Progenitor cell of endocrine pancreas (in vitro differentiated cells): ENCODE measurements around the gene WAS. TPM values are rescaled to one million over a fixed set of nuclear protein-coding genes. Genes with fewer than 3 reads are reported as not detected.

Experiments used
- DNase-seq: peaks from one replicate; pipeline ENCODE4 v3.0.0; 2021; ENCODE audit warnings: low spot score; ENCODE audit not compliant: unreplicated experiment
- H3K27ac Mint-ChIP-seq: 2 replicates; pipeline ENCODE4 v1.8.0; 2021; ENCODE audit warnings: mild to moderate bottlenecking, moderate library complexity, mixed read lengths
- H3K27me3 Mint-ChIP-seq: 2 replicates; pipeline ENCODE4 v1.8.0; 2021; ENCODE audit warnings: mixed read lengths
- H3K36me3 Mint-ChIP-seq: 2 replicates; pipeline ENCODE4 v1.8.0; 2022; ENCODE audit warnings: mixed read lengths; ENCODE audit not compliant: insufficient read depth
- H3K4me1 Mint-ChIP-seq: 2 replicates; pipeline ENCODE4 v1.8.0; 2021; ENCODE audit warnings: low read depth, mixed read lengths
- H3K4me3 Mint-ChIP-seq: 2 replicates; pipeline ENCODE4 v1.8.0; 2021; ENCODE audit warnings: low read depth, mild to moderate bottlenecking, moderate library complexity, mixed read lengths
- H3K9me3 Mint-ChIP-seq: 2 replicates; pipeline ENCODE4 v1.8.0; 2021; ENCODE audit warnings: low read depth, mixed read lengths
- CTCF ChIP-seq: fragments of 200-600 bp; sonication (generic); IDR thresholded peaks from one replicate; pipeline ENCODE4 v1.5.0; 2021; ENCODE audit warnings: antibody characterized with exemption, mild to moderate bottlenecking; ENCODE audit not compliant: unreplicated experiment
- total RNA-seq: library from RNA; stranded (reverse); gene quantifications from 2 replicates; pipeline ENCODE4 v1.2.1, GENCODE V29; 2021

Gene WAS
- total RNA-seq, 1 donor from 2014 or later = 1.2 TPM

DNA sequence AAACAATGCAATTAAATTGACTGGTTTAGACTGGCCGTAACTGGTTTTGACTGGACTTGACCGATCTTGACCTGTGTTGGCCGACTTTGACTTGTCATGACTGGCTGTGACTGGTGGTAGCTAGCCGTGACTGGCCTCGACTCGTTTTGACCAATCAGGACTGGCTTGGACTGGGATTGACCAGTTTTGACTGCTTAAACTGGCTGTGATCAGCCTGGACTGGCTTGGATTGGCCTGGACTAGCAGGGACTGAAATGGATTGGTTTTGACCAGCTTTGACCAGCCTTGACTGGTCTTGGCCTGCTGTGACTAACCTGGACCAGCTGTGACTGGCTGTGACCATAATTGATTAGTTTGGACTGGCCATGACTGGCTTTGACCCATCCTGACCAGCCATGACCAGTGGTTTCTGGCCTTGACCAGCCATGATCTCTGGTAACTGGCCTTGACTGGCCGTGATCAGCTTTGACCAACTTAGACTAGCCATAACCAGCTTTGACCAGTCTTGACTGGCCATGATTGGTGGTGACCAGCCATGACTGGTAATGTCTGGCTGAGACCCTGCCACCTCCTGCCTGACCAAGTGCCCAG, 26.0 kb downstream of the WAS start:
- H3K36me3 Mint-ChIP-seq = peaks cover 8% of the 10 kb centered on the region
- no peak overlapping the region for H3K4me3 Mint-ChIP-seq
- peaks cover 28% of the 10 kb centered on the region for H3K4me1 Mint-ChIP-seq
- H3K27ac Mint-ChIP-seq = no peak overlapping the region
- peaks cover 55% of the 10 kb centered on the region for H3K27me3 Mint-ChIP-seq
- H3K9me3 Mint-ChIP-seq = peaks cover 15% of the 10 kb centered on the region
- no peak for TF ChIP-seq CTCF
- DNase-seq = no peak

- no peak for DNase-seq
- TF ChIP-seq CTCF = no peak
- peaks cover 71% of the 10 kb centered on the region for H3K27me3 Mint-ChIP-seq
- H3K9me3 Mint-ChIP-seq = peaks cover 20% of the 10 kb centered on the region
- H3K4me1 Mint-ChIP-seq = peaks cover 28% of the 10 kb centered on the region
- H3K27ac Mint-ChIP-seq = peak overlapping the region; percentile 8
- H3K36me3 Mint-ChIP-seq = peaks cover 4% of the 10 kb centered on the region
- H3K4me3 Mint-ChIP-seq = peak overlapping the region; percentile 7
These were observed 27.7 kb downstream of the WAS start for GRCh38 chrX:48711162-48711928.

DNA sequence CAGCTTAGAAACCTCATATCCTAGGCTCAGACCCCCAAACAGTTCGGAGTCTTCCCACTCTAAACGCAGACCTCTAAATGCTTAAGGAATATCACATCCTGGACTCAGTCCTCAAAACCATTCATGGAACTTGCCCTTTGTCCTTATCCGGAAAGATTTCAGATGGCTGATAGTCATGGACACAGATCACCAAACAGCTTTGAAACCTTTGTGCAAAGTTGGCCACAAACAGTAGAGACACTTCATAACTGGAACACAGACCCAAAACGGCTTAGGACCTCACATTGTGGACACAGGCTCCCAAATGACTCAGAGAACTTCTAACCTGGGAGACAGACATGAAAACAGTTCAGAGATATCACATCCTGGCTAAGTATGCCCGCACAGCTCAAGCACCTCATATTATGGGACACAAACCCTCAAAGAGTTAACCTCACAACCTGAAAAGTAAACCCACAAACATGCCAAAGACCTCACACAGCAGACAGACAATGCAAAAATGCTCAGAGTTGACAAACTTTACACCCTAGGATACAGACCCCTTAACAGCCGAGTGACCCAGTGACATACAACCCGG, 28.4 kb downstream of the WAS start:
- H3K9me3 Mint-ChIP-seq = peaks cover 22% of the 10 kb centered on the region
- H3K27ac Mint-ChIP-seq = no peak overlapping the region
- DNase-seq = no peak
- peaks cover 73% of the 10 kb centered on the region for H3K27me3 Mint-ChIP-seq
- TF ChIP-seq CTCF = no peak
- H3K4me1 Mint-ChIP-seq = peaks cover 28% of the 10 kb centered on the region
- H3K4me3 Mint-ChIP-seq = peak overlapping the region; percentile 19
- H3K36me3 Mint-ChIP-seq = peaks cover 3% of the 10 kb centered on the region

GRCh38 chrX:48713847-48714246, 30.2 kb downstream of the WAS start:
- no peak overlapping the region for H3K4me3 Mint-ChIP-seq
- no peak overlapping the region for H3K27ac Mint-ChIP-seq
- H3K27me3 Mint-ChIP-seq = peaks cover 66% of the 10 kb centered on the region
- peaks cover 3% of the 10 kb centered on the region for H3K36me3 Mint-ChIP-seq
- no peak for TF ChIP-seq CTCF
- DNase-seq = no peak
- H3K9me3 Mint-ChIP-seq = peaks cover 31% of the 10 kb centered on the region
- H3K4me1 Mint-ChIP-seq = peaks cover 28% of the 10 kb centered on the region

DNA sequence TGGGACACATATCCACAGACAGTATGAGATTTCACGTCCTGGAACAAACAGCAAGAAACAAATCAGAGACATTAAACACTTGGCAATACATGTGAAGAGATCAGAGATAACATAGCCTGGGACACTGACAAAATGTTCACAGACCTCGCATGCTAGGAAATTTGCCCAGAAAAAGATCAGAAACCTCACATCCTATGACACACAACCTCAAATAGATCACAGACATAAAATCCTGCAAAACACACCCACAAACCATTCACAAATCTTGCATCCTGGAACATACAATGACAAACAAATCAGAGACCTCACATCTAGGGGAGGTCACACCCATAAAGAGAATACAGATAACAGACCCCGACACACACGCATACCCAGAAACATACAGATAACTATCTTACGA, 31.0 kb downstream of the WAS start:
- TF ChIP-seq CTCF = no peak
- DNase-seq = no peak
- Mint-ChIP-seq H3K27ac (no peak overlapping the region), H3K27me3 (peaks cover 66% of the 10 kb centered on the region), H3K9me3 (peaks cover 33% of the 10 kb centered on the region), H3K4me1 (peaks cover 28% of the 10 kb centered on the region), H3K4me3 (no peak overlapping the region), H3K36me3 (peaks cover 3% of the 10 kb centered on the region)
